TTC549 (cell line): Measurements from ENCODE around the gene NCOR1.
"Not testable (repeated sequence)": the region's sequence is repeated elsewhere in the genome, so short reads cannot be mapped to it uniquely, and the experiment has no call there.

Experiments used
- FAIRE-seq: peaks from 2 replicates; lab custom pipeline; 2012; peaks lifted over from hg19 to GRCh38; lab: Jason Lieb, UNC

The NCOR1 gene

DNA sequence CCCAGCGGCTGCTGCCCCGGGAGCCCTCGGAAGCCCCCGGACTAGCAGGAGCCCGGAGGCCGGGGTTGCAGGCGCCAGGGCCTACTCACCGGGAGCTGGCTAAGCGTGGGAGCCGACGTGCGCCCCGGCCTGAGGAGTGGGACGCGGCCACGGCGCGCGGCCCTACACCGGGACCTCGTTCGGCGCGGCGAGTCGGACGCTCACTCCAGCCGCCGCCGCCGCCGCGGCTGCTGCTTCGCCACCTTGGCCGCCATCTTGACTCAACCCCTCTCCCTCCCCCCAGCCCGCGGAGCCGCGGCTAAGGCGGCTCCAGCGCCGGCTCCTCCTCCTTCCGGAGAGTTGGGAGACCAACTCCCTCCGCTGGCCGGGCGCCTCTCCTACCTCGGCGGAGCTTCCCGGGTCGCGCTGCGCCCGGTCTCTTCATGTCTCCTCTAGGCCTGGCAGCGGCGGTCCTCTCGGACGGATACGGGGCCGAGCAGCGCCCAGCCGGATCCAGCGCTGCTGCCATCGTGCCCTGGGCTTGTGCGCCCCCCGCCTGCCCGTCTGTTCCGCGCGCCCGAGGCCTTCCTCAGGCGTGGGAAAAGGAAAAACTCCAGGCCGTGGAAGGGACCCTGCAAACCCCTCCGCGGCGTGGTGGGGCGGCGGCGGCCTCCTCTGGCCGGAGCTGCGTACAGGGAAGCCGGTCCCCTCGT is at the start of gene NCOR1:
Gene NCOR1, minus strand, starts transcription at position 262 of the 692 bp plus-strand sequence. CDS start 20,965 bp downstream, outside the sequence.
- no peak for FAIRE-seq

DNA sequence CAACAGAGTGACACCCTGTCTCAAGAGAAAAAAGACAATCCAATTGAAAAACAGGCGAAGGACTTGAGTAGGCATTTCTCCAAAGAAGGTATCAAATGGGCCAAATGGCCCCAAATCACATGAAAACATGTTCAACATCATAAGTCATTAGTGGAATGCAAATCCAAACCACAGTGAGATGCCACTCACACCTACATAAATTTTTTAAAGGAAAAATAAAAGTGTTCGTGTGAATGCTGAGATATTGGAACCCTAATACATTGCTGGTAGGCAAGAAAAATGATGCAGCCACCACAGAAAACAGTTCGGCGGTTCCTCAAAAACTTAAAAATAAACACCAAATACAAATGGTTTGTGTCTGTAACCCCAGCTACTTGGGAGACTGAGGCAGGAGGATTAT is 46.9 kb upstream of the NCOR1 start:
- FAIRE-seq: no peak

DNA sequence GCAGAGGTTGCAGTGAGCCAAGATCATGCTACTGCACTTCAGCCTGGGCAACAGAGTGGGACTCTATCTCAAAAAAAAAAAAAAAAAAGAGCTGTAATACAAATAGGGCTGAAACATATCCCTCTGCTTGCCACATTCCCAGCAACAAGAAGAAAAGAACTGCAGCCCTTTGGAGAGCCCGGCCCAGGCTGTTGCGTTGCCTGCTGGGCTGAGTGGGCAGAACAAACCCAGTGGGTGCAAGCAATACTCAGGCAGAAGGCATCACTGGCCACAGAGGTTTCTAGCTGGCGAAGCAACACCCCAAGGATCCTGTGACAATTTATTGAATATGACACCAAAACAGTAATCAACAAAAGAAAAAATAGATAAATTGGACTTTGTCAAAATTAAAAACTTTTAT is 45.7 kb upstream of the NCOR1 start:
- FAIRE-seq: no peak

DNA sequence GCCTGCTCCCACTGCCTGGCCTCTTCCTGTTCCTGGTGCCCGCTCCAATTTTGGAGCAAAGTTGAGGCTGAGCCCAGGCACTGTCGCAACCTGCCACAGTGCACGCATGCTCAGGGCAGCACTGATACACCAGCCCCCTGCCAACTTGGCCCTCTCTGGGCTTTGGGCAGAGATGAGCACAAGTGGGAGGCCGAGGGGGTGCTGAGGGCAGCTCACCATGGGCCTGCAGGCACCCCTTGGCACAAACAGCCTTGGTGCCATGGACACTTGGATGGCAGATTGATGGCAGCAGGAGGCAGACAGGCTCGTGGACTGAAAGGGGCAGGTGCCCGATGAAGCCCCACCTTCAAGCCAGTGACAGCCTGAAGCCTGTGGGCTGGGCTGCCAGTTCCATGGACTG is 44.6 kb upstream of the NCOR1 start:
- no peak for FAIRE-seq

DNA sequence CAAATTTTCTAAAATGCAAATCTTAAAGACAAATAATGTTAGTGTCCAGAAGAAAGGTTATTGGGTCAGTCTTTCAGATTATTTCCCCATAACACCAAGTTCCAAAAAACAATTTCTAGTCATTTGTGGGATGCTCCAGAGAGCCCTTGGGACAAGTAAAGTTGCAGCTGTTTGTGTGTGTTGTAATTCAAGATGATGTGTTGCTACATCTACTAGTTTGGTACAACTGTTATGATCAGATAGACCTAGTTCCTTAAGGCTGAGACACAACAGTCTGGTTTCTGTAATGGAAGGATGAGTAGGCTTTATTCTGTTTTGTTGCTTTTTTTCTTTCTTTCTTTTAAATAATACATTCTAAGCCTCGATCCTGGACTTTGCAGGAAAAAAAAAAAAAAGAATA is 43.6 kb upstream of the NCOR1 start:
- no peak for FAIRE-seq

DNA sequence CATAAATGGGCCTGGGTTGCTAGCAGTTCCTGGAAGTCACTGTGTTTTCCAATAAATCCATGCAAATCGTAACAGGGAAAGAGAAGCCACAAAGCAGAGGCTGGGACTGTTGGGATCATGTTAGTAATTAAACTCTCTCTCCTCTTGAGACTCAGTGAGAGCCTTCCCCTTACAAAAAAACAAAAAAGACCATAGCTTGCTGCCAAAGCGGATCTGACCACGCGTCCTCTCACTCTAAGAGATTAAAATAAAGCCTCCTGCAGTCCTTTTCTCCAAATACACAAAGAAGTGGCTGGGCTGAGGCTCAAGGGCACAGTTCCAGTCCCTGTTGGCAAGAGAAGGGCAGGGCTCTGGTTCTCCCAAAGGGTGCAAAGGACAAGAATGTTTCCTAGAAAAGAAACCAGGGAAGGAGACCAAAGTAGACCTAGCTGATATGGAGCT is 40.2 kb upstream of the NCOR1 start:
- no peak for FAIRE-seq

DNA sequence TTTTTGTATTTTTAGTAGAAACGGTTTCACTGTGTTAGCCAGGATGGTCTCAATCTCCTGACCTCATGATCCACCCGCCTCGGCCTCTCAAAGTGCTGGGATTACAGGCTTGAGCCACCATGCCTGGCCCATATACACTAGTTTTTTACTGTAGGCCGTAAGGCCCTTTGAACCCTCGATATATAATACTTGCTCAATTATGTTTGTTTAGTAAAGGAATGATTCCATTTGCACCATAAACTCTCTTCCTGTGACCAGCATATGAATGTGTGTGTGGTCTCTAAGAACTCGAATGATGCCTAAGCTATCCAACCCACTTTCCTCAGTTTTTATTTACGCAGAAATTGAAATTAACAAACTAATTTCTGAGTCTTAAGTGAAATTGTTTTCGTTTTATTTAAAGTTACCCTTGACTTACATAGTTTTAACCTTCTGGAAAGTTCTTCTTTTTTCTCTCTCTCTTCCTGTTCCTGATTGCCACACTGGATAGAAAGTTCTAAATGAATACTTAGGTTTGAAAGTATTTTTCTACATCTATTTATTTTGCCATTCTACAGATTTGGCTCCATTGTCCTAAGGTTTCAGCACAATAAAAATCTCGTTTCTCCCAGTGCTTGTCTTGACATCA is 39.6 kb upstream of the NCOR1 start:
- FAIRE-seq: no peak

DNA sequence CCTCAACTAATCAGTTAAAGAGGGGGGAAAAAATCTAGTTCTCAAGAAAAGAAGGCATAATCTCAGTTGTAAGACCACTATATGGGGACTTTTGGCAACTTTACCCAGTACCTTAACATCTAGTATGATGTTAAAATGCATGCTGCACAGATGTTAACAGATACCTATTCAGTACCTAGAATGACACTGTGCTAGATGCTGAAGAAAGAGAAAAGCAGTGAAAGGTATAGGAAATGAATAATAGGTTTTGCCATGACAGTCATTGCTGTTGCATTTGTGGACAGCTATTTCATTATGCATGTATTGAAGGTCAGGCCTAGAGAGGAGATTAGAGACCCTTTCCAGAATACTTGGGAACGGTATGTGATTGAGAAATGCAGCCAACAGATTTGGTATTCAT is 36.2 kb upstream of the NCOR1 start:
- FAIRE-seq: no peak

DNA sequence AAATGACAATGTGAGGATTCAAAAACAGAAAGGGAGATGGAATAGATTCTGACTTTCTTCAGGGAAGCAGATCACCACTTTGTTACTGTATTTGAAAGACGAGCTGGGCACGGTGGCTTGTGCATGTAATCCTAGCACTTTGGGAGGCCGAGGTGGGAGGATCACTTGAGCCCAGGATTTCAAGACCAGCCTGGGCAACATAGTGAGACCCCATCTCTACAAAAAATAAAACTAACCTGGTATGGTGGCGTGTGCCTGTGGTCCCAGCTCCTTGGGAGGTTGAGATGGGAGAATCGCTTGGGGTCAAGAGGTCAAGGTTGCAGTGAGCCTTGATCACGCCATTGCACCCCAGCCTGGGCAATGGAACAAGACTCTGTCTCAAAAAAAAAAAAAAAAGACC is 35.7 kb upstream of the NCOR1 start:
- no peak for FAIRE-seq

DNA sequence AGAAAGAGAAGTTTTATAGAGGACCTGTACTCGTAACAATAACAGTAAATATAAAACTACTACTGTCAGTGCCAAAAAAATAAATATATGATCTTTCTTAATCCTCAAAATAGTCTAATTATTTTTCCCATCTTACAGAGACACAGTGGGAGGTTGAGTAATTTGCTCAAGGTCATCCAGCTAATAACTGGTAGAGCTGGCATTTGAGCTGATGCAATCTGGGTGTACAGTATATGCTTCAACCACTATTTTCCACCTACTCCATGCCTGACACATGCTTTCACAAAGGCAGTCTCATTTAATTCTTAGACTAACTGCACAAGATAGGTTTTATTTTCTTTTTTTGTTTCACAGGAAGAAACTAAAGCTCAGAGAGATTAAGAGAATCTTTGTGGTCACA is 35.3 kb upstream of the NCOR1 start:
- no peak for FAIRE-seq

DNA sequence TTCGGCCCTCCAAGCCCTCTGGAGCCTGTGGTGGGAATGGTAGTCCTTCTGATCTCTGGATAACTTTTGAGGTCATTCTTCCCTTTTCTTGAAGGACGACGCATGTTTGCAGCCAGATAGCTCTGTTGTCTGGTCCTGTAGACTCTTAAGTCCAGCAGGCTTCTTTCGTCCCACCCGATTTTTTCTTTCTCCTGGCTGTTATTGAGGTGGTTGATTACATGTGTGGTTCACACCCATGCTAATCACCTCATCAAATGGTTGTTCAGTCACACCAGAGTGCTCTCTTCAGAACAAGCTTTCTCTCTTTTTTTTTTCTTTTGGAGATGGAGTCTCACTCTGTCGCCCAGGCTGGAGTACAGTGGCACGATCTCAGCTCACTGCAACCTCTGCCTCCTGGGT is 32.3 kb upstream of the NCOR1 start:
- no peak for FAIRE-seq

DNA sequence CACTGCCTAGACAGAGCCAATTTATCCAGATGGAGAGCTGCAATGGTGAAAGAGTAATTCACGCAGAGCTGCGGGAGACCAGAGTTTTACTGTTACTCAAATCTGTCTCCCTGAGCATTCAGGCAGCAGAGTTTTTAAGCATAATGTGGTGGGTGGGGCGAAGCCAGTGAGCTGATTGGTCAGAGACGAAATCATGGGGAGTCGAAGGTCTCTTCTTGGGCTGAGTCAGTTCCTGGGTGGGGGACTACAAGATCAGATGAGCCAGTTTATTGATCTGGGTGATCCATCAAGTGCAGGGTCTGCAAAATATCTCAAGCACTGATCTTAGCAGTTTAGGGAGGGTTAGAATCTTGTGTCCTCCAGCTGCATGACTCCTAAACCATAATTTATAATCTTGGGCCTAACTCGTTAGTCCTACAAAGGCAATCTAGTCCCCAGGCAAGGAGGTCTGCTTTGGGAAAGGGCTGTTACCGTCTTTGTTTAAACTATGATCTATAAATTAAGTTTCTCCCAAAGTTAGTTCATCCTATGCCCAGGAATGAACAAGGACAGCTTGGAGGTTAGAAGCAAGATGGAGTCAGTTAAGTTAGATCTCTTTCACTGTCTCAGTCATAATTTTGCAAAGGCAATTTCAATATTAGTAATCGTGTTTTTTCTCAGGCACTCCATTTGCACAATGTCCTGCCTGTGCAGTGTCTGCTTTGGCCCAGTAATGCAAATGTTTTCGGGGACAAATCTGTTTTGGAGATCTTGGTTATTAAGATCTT is 28.6 kb upstream of the NCOR1 start:
- no peak for FAIRE-seq

DNA sequence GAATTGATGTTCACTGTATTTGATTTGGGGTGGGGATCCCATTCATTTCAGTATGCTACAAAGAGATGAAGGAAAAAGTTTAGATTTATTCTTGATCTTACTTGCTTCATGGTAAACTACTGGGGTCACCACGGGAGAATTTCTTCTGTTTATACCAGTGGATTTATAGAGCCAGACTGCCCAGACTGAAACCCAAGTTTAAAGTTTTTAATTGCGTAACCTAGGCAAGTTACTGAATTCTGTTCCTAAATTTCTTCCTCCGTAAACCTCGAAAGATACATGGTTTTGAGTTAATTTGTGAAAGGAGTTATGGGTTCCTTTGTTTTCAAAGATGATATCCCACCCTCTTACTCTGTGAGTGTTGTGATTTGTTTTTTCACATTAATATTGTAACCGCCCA is 28.1 kb upstream of the NCOR1 start:
- no peak for FAIRE-seq

DNA sequence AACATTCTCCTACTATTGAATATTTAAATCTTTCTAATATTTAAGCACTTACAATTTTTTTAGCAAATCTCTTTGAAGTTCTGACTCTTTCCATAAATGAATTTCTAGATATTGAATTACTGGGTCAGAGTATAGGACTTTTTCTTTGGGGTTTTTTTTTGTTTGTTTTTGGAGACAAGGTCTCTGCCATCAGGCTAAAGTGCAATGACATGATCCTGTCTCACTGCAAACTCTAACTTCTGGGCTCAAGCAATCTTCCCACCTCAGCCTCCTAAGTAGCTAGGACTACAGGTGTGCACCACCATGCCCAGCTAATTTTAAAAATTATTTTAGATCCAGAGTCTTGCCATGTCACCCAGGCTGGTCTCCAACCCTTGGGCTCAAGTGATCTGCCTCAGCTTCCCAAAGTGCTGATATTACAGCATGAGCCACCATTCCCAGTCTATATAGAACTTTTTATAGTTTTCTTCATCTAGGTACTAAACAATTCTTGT is 26.6 kb upstream of the NCOR1 start:
- no peak for FAIRE-seq

DNA sequence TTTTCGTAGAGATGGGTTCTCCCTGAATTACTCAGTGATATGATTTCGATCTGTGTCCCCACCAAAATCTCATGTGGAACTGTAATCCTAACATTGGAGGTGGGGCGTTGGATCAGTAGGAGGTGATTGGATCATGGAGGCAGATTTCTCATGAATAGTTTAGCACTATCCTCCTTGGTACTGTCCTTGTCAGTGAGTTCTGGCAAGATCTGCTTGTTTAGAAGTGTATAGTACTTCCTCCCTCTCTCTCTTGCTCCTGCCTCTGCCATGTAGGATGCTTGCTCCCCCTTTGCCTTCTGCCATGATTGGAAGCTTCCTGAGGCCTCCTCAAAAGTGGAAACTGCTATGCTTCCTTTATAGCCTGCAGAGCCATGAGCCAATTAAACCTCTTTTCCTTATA is 24.6 kb upstream of the NCOR1 start:
- no peak for FAIRE-seq

DNA sequence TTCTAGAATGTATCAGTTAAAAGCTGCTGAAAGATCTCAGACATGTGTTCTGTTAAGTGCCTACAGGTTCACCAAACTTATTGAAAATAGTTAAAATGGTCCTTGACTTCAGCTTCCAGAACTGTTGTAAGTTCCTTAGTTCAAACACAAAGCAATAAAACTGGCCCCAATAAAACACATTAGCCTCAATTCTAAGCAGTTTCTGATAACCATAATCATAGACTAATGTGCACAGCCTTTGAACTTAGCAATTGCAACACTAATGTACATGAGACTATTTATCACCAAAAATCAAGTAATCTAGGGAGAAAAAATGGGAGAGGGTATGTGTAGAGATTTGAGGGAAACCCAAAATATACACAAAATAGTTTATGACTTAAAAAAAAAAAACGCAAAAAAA is 17.1 kb upstream of the NCOR1 start:
- FAIRE-seq: no peak

DNA sequence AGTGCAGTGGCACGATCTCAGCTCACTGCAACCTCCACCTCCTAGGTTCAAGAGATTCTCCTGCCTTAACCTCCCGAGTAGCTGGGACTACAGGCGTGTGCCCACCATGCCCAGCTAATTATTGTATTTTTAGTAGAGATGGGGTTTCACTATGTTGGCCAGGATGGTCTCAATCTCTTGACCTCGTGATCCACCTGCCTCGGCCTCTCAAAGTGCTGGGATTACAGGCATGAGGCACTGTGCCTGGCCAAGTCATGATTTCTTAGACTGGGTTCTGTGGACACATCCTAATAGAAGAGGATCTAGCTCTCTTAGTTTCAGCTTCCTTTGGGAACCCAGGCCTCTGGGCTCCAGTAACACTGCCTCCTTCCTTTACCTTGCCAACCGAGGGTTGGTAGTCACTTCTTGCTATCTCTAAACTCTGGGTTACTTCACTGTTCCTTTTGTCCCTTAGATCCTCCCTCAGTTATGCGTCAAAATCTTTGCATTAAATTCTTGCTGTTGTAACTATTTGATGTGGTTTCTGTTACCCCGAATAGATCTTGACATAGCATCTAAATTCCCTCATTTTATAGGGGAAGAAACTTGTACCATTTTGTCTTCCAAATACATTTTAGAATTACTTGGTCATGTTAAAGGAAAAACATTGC is 14.7 kb upstream of the NCOR1 start:
- FAIRE-seq: not testable (repeated sequence)

DNA sequence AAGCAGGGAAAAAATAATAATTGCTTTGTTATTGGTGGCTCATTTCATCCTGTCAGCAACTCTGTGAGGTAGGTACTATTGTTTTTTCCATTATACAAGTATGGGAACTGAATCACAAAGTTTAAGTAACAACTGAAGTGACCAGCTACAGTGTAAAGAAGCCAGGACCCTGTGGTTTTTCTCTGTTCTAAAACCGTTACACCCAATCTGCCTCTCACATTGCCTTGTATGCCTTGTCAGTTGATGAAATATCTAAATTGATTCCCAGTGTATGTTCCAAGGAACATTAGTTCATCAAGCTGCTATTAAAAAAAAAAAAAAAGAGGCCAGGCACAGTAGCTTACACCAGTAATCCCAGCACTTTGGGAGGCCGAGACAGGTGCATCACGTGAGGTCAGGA is 7.1 kb upstream of the NCOR1 start:
- no peak for FAIRE-seq

DNA sequence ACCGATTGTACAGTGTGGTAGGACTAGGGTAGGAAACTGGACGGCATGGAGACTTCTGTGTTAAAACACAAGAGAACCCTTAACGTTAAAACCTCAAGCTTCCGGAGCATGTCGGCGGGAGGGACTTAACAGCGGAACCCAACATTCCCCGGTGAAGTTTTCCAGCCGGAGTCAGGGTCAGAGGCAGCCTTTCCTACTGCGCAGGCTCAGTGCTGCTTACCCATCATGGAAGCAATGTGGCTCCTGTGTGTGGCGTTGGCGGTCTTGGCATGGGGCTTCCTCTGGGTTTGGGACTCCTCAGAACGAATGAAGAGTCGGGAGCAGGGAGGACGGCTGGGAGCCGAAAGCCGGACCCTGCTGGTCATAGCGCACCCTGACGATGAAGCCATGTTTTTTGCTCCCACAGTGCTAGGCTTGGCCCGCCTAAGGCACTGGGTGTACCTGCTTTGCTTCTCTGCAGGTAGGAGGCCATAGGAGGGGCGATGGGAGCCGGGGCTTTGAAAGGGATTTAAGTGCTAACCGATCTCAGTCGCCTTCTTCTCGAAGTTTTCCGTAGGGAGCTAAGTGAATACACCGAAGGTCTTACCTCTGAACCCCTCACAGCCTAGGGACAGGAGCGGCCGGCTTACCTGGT is 1.8 kb upstream of the NCOR1 start, which contains the start of gene PIGL:
Gene PIGL, plus strand, starts transcription at position 209 of the 634 bp plus-strand sequence. Its CDS starts 17 bp downstream, at position 226.
- FAIRE-seq: no peak

DNA sequence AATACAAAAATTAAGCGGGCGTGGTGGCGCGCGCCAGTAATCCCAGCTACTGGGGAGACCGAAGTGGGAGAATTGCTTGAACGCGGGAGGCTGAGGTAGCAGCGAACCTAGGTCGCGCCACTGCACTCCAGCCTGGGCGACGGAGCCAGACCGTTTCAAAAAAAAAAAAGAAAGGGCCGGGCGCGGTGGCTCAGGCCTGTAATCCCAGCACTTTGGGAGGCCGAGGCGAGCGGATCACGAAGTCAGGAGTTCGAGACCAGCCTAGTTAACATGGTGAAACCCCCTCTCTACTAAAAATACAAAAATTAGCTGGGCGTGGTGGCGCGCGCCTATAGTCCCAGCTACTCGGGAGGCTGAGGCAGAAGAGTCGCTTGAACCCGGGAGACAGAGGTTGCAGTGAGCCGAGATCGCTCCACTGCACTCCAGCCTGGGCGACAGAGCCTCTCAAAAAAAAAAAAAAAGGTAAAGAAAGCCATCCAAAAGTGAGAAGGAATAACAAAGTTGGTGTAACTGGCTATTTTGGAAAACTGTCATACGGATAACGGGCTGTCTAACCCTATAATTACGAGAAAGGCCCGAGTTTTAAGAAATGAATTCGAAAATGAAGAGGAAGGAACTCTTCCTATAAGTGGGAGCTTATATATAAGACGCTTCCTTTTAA is 1.1 kb upstream of the NCOR1 start:
- FAIRE-seq: not testable (repeated sequence)

DNA sequence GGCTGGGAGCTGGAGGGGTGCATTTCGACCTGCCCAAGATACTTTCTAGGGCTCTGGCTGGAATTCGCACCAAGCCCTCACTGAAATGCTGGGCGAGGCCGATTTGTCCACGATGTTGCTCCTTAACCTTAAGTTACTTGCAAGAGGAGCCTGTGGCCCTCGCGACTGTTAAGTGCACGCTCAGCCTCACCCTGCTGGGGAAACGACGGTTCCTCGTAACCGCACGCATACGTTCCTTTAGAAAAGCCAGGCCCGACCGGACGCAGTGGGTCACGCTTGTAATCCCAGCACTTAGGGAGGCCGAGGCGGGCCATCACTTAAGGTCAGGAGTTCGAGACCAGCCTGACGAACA is 607 bp upstream of the NCOR1 start:
- no peak for FAIRE-seq

DNA sequence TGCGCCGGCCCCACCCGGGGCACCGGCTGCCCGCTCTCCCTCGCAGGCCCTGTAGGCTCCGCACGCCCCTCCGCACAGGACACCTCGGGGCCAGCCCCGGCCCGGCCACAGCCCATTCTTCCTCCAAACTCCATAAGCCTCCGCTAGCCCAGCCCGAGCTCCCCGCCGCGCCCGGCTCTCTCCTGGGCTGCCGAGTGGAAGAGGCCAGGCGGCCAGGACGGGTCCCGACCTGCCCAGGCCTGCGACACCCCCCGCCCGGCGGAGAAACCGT is 397 bp downstream of the NCOR1 start:
- no peak for FAIRE-seq
